Stimulated activated CD4-positive, alpha-beta T cell treated with anti-CD3 and anti-CD28 coated beads, Interleukin-1b, Interleukin-23, amount 100 ng/mL, for 1 hour (primary cell): ENCODE measurements around the gene GSG1L.

Source experiments
- DNase-seq, 2 donors: peaks; one replicate each; pipeline ENCODE4 v3.0.0-alpha.2; 2020; ENCODE audit warnings: low read depth in 2 of 2

GSG1L gene

DNA sequence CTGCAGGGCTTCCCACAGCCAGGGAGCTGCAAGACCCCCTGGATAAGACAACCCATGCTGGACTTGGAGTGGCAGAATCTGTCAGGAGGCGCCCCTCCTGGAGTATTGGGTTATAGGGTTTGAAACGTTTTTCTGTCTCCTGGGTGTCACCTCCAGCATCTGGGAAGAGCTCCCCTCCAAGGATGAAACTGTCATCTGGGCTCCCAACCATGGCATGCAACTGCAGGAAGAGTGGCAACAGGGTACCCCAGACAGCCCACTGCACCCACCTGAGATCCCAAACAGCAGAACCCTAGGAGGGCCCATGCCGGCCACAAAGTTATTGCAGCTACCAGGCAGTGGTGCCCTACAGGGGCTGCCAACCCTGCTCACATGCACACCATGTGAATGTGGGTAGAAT lies 636 bp upstream of the GSG1L start:
- no peak for DNase-seq

GRCh38 chr16:28062847-28063521 lies 530 bp downstream of the GSG1L start:
- DNase-seq, result no peak

GRCh38 chr16:28062261-28062846 lies 1.2 kb downstream of the GSG1L start:
- no peak for DNase-seq

GRCh38 chr16:28061352-28062101 lies 2.0 kb downstream of the GSG1L start:
- no peak for DNase-seq

DNA sequence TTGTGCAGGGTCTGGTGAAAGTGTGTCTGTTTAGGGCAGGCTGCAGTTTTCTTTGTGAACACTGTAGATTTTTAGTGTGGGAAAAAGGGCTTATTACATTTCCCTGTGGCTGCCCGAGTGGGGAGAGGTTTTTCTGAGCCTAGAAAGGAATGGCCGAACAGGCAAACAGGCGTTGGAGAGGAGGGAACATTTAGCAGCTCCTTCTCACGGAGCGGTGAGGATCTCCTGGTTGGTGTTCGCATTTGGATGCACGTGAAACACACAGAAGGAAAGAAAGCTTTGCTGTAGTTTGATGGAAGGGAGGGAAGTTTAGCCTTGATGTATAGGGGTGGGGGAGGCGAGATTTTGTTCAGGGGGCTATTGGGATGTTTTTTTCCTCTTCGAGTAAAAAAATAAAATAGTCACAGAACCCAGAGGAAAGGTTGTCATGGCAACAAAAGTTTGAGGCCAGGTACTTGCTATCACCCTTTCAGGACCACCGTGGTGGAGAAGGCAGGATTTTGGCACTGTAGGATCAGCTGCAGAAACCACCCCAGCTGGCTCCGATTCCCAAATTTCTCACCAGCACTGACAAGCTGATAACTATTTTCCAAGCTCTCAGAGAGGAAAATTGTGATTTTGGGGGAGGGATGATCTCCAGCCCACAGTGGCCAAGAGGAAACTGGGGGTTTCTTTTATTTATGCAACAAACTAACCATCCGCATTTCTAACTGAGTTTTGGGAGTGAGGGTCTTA lies 3.5 kb downstream of the GSG1L start:
- no peak for DNase-seq

DNA sequence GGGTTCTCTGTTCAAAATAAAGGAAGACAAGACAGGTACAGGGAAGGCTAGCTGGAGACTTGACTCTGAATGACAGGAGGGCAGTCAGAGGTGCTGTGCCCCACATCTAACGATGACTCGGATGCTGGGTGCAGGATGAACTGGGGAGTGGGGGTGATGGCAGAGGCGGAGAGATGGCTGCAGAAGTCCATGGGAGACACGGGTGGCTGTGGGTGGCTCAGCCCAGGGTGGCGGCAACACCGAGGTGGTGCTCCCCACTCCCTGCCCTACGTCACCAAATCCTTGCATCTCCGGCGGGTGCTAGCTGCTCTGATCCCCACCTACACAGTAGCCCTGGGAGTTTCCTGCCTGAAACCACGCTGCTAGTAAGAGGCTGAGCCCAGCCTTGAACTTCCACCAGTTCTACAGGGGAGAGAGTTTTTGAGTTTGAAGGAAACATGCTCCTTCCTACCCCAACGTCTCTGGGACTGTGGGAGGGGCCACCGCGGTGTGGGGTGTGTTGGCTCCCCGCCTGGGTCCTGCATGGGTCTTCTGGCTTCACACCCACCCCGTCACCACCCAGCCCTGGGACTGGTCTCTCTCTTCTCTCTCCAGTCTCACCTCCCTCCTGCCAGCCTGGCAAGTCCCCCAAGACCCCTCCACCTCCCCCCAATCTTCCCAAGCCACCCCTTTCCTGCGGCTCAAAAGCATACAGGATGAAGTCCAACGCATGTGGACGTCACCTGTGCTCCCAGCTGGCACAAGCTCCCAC lies 4.5 kb downstream of the GSG1L start:
- no peak for DNase-seq

GRCh38 chr16:28057949-28058348 lies 5.6 kb downstream of the GSG1L start:
- DNase-seq, result no peak

- no peak for DNase-seq
These were observed 10.1 kb downstream of the GSG1L start for GRCh38 chr16:28053461-28053860.

DNA sequence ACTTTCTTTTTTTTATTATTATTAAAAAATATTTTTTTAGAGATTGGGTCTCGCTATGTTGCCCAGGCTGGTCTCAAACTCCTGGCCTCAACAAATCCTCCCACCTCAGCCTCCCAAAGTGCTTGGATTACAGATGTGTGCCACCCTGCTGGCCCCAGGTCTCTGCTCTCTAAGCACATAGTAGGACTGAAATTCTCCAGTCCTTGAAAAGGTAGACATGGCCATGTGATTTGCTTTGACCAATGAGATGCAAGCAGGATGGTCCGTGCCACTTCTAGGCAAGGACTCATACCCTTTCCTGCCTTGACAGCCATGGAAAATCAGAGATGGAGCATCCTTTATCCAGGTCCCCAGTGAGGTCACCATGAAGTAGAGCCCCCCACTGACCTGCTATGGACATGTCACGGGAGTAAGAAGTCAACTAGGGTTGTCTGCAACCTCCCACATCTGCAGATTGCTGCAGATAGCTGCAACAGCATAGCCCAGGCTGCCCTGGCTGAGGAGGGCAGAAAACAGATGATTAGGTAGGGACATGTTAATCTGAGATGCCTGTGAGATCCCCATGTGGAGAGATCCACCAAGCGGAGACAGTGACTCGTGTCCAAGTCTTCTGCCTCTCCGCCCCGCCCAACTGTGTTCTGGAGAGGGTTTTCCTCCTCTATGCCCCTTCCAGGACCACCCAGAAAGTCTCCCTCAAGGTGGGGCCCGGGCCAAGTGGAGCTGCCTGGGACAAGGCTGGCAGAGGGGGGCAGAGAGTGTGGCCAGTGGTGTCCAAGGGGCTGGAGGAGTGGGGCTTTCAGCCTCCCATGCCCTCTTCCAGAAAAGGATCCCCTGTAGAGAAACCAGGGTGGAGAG lies 11.0 kb downstream of the GSG1L start:
- DNase-seq, result no peak

- DNase-seq, result no peak
These were observed 12.0 kb downstream of the GSG1L start for GRCh38 chr16:28051486-28051885.

DNA sequence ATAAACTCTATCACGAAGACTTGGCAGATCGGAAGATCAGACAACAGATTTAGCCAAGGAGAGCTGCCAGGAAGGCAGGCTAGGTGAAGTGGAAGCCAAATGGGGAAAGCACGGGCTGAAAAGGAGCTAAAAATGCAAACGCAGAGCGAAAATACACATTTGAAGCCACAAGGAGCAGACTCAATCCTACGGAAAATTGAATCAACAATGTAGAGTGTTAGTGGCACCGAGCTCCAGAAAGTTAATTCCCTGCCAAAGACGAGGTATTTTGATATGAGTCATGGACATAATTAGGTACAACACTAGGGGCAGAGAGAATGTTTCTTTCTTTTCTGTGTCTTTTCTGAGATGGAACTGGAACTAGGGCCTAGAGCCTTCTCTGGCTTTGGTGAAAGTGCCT lies 20.7 kb downstream of the GSG1L start:
- no peak for DNase-seq

GRCh38 chr16:28041615-28042014 lies 21.9 kb downstream of the GSG1L start:
- DNase-seq, result no peak

DNA sequence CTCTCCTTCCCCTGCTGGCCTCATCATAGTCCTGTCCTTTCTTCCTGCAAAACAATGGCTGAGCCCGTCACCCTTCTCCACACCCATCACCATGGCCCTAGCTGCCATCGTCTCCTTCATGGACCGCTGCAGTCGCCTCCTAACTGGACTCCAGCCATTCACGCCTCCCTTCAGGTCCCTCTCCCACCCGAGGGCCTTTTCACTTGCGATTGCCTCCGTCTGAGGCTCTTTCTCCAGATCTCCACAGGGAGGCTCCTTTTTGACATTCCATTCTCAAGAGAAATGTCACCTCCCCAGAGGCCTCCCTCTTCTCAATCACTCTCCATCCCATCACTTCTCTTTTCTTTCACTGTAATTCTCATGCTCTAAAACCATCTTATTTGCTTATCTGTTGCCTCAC lies 23.5 kb downstream of the GSG1L start:
- DNase-seq, result no peak

GRCh38 chr16:28039493-28039892 lies 24.0 kb downstream of the GSG1L start:
- DNase-seq, result no peak

DNA sequence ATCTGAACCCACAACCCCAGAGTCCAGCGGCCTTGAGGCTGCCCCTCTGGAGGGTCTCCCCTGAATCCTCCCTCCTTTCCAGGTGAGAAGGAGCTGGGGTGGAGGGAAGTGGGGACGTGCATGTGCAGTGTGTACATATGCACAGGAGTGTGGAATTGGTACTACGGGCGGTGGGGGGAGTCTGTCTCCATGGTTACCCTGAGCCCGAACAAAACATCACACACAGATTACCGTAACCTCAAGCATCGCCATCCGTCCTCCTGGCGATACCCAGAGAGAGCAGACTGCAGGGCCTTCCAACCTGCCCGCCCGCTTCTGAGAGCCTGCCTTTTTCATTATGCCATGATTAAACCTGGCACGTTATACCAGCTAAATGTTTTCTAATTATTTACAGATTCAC lies 25.1 kb downstream of the GSG1L start:
- no peak for DNase-seq

DNA sequence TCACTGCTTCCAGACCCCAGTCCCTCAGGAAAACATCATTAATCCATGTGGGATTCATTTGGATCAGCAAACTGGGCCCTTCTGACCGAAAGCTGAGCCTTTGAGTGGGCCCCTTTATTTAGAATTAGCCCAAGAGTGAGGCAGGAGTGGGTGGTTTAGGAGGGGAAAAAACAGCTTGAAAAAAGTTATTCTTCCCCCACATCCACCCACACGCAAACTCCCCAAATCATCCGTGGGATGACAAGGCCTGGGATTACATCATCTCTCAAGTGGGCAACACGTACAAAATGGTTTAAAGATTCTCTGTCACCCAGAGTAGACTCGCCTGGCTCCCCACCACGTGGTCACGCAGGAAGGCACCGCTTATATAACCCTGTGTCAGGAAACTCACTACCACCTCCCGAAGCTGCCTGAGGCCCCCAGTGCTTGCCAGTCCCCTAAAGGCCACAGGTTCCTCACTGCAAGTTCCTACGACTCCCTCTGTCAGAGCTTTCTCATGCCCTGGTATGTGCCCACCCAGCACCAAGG lies 27.6 kb downstream of the GSG1L start:
- DNase-seq, result no peak

GRCh38 chr16:28033870-28034269 lies 29.6 kb downstream of the GSG1L start:
- no peak for DNase-seq

GRCh38 chr16:28029387-28030002 lies 34.0 kb downstream of the GSG1L start:
- DNase-seq, result no peak

- no peak for DNase-seq
These were observed 36.5 kb downstream of the GSG1L start for GRCh38 chr16:28027055-28027454.

GRCh38 chr16:28025631-28026030 lies 37.9 kb downstream of the GSG1L start:
- DNase-seq, result no peak
